Stimulated activated CD4-positive, alpha-beta T cell treated with anti-CD3 and anti-CD28 coated beads, Interleukin-12 subunit alpha, Interleukin-12 subunit beta, amount 100 ng/mL, for 24 hours (primary cell): ENCODE data around the gene UFL1.
"Not testable (repeated sequence)": the region's sequence is repeated elsewhere in the genome, so short reads cannot be mapped to it uniquely, and the experiment has no call there.

Experiments
- DNase-seq, 2 experiments: peaks; one replicate each; pipeline ENCODE4 v3.0.0-alpha.2; 2020; ENCODE audit warnings: low read depth in 2 of 2

Gene UFL1

GRCh38 chr6:96521644-96522464 lies at the start of gene UFL1:
TSS of gene UFL1 (plus strand) at chr6:96521806. CDS start at chr6:96521874, 68 bp downstream.
- DNase-seq = peak; percentile 86 to 87

GRCh38 chr6:96472291-96472690 lies 49.3 kb upstream of the UFL1 start:
- not testable (repeated sequence) for DNase-seq

- no peak for DNase-seq
Measured at GRCh38 chr6:96478695-96479094, 42.9 kb upstream of the UFL1 start.

- DNase-seq = no peak
Measured at GRCh38 chr6:96491926-96492325, 29.7 kb upstream of the UFL1 start.

DNA sequence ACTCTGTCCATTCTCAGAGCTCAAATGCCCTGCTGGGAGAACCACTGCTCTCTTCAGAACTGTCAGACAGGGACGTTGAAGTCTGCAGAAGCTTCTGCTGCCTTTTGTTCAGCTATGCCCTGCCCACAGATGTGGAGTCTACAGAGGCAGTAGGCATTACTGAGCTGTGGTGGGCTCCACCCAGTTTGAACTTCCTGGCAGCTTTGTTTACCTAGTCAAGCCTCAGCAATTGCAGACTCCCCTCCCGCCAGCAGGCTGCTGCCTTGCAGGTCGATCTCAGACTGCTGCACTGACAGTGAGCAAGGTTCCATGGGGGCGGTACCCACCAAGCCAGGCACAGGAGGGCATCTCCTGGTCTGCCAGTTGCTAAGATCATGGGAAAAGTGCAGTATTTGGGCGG lies 21.8 kb upstream of the UFL1 start:
- DNase-seq = no peak

- DNase-seq = no peak
Measured at GRCh38 chr6:96502915-96503314, 18.7 kb upstream of the UFL1 start.

GRCh38 chr6:96505363-96505762 lies 16.2 kb upstream of the UFL1 start:
- DNase-seq = no peak

GRCh38 chr6:96509281-96509680 lies 12.3 kb upstream of the UFL1 start:
- DNase-seq = no peak

GRCh38 chr6:96520171-96521115 lies 1.2 kb upstream of the UFL1 start:
- DNase-seq = no peak

- DNase-seq = no peak
Measured at GRCh38 chr6:96521306-96521643, 331 bp upstream of the UFL1 start.

- no peak for DNase-seq
Measured at GRCh38 chr6:96522465-96523009, 931 bp downstream of the UFL1 start.

DNA sequence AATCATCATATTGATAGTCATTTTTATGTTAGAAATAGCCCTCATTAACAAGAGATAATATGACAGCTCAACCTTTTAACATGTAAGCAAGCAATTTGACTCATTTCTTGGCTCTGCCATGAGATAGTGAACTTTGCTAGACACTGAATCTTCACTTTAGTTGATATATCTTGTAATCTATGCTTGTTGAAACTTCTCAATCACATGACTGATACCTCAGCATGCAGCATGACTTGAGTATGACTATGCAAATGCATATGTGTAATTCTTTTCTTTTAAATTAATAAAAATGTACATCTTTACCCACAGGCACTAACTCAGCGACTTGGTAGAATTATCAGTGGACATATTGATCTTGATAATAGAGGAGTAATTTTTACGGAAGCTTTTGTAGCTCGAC lies 6.6 kb downstream of the UFL1 start:
- DNase-seq = no peak

- no peak for DNase-seq
Measured at GRCh38 chr6:96532399-96532798, 10.8 kb downstream of the UFL1 start.

GRCh38 chr6:96537726-96538125 lies 16.1 kb downstream of the UFL1 start:
- DNase-seq = no peak

DNA sequence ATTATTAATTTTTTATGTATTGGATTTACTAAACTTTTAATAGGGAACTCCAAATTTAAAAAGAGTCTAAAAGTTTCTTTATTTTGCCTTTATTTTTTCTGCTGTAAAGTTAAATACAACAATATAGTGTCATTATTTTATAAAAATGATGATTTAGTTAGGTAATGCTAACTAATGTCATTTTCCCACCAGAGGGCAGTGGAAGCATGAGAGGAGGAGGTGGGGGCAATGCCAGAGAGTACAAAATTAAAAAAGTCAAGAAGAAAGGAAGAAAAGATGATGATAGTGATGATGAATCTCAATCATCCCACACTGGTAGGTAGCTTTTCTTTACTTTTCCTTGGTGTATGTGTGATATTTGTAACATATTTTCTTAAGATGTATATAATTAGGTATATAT lies 21.1 kb downstream of the UFL1 start:
- no peak for DNase-seq

DNA sequence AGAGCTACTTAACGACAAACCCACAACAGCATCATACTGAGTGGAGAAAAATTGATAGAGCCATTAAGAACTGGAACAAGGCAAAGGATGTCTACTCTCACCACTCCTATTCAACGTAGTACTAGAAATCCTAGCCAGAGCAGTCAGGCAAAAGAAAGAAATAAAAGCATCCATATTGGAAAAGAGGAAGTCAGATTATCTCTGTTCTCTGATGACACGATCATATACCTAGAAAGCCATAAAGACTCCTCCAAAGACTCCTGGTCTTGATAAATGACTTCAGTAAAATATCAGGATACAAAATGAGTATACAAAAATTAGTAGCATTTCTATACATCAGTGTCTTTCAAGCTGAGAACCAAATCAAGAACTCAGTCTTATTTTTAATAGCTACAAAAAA lies 24.3 kb downstream of the UFL1 start:
- DNase-seq = no peak

DNA sequence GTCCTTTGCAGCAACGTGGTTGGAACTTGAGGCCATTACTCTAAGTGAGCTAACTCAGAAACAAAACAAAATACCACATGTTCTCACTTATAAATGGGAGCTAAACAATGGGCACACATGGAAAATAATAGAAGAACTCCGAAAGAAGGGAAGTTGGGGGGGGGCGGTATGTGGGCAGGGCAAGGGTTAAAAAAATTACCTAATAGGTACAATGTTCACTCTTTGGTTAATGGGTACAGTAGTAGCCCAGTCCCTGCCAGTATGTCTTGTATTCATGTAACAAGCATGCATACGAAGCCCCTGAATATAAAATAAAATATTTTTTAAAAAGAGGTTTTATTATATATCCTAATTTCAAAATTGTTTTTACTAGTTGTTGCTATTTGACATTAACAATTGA lies 26.0 kb downstream of the UFL1 start:
- no peak for DNase-seq

GRCh38 chr6:96554558-96554957 lies 33.0 kb downstream of the UFL1 start:
- no peak for DNase-seq

- DNase-seq = not testable (repeated sequence)
Measured at GRCh38 chr6:96559740-96560139, 38.1 kb downstream of the UFL1 start.

- DNase-seq = no peak
Measured at GRCh38 chr6:96562886-96563285, 41.3 kb downstream of the UFL1 start, which contains the start of gene FHL5. TSS of gene FHL5 (plus strand) at chr6:96563128. CDS start at chr6:96603614, 40,486 bp downstream.

- DNase-seq = no peak
Measured at GRCh38 chr6:96563853-96564252, 42.2 kb downstream of the UFL1 start.

GRCh38 chr6:96570053-96570452 lies 48.4 kb downstream of the UFL1 start:
- DNase-seq = no peak
